Measurements from ENCODE around the gene SNRNP27.
"Not testable (repeated sequence)": the region's sequence is repeated elsewhere in the genome, so short reads cannot be mapped to it uniquely, and the experiment has no call there.

The SNRNP27 gene

GRCh38 chr2:69893684-69894551, at the start of gene SNRNP27:
TSS of gene SNRNP27 (plus strand) at chr2:69893956. CDS start at chr2:69893985, 29 bp downstream.
- DNase-seq (ENCODE audit: low read depth), result peak; percentile 82

- no peak for DNase-seq (ENCODE audit: low read depth)
These were observed 49.8 kb upstream of the SNRNP27 start for GRCh38 chr2:69843993-69844392.

GRCh38 chr2:69844560-69844959, 49.2 kb upstream of the SNRNP27 start:
- no peak for DNase-seq (ENCODE audit: low read depth)

GRCh38 chr2:69846182-69847067, 47.3 kb upstream of the SNRNP27 start:
- DNase-seq (ENCODE audit: low read depth), result no peak

- DNase-seq (ENCODE audit: low read depth), result no peak
These were observed 46.5 kb upstream of the SNRNP27 start for GRCh38 chr2:69847068-69847828.

- no peak for DNase-seq (ENCODE audit: low read depth)
These were observed 45.5 kb upstream of the SNRNP27 start for GRCh38 chr2:69848186-69848790.

- no peak for DNase-seq (ENCODE audit: low read depth)
These were observed 35.5 kb upstream of the SNRNP27 start for GRCh38 chr2:69858261-69858660.

- no peak for DNase-seq (ENCODE audit: low read depth)
These were observed 30.5 kb upstream of the SNRNP27 start for GRCh38 chr2:69863298-69863697.

GRCh38 chr2:69888451-69888850, 5.3 kb upstream of the SNRNP27 start:
- DNase-seq (ENCODE audit: low read depth), result no peak

- no peak for DNase-seq (ENCODE audit: low read depth)
These were observed 4.5 kb upstream of the SNRNP27 start for GRCh38 chr2:69889302-69889701.

- no peak for DNase-seq (ENCODE audit: low read depth)
These were observed 2.9 kb upstream of the SNRNP27 start for GRCh38 chr2:69890881-69891280.

GRCh38 chr2:69892838-69893424, 825 bp upstream of the SNRNP27 start:
- not testable (repeated sequence) for DNase-seq (ENCODE audit: low read depth)

- not testable (repeated sequence) for DNase-seq (ENCODE audit: low read depth)
These were observed 981 bp downstream of the SNRNP27 start for GRCh38 chr2:69894737-69895136.

GRCh38 chr2:69902213-69902922, 8.6 kb downstream of the SNRNP27 start:
- DNase-seq (ENCODE audit: low read depth), result no peak

GRCh38 chr2:69907216-69907615, 13.5 kb downstream of the SNRNP27 start:
- DNase-seq (ENCODE audit: low read depth), result no peak

GRCh38 chr2:69911985-69912563, 18.3 kb downstream of the SNRNP27 start:
- peak; percentile 75 for DNase-seq (ENCODE audit: low read depth)

- DNase-seq (ENCODE audit: low read depth), result peak; percentile 100
These were observed 20.6 kb downstream of the SNRNP27 start for GRCh38 chr2:69914164-69914949.

GRCh38 chr2:69914950-69915945, 21.5 kb downstream of the SNRNP27 start, which contains the start of gene MXD1:
TSS of gene MXD1 (plus strand) at chr2:69915109. CDS start at chr2:69915331, 222 bp downstream.
- DNase-seq (ENCODE audit: low read depth), result peak; percentile 11
